HEK293 (cell line): ENCODE data around the gene DENND1A.

Experiments
- BCL6B ChIP-seq: fragments of 450-650 bp; formaldehyde crosslinking; IDR thresholded peaks from 2 replicates; pipeline ENCODE4 v1.5.1; 2017; ENCODE audit warnings: missing biosample characterization, missing genetic modification characterization
- CTCF ChIP-seq: fragments of 450-650 bp; formaldehyde crosslinking; IDR thresholded peaks from 2 replicates; pipeline ENCODE4 v1.5.1; 2016; ENCODE audit warnings: missing biosample characterization, missing genetic modification characterization
- FEZF1 ChIP-seq: fragments of 450-650 bp; formaldehyde crosslinking; IDR thresholded peaks from 2 replicates; pipeline ENCODE4 v1.5.1; 2016; ENCODE audit warnings: missing biosample characterization, missing genetic modification characterization
- INSM2 ChIP-seq: fragments of 450-650 bp; formaldehyde crosslinking; IDR thresholded peaks from 2 replicates; pipeline ENCODE4 v1.5.1; 2016; ENCODE audit warnings: missing biosample characterization, missing genetic modification characterization
- PATZ1 ChIP-seq: fragments of 450-650 bp; formaldehyde crosslinking; IDR thresholded peaks from 2 replicates; pipeline ENCODE4 v1.5.1; 2016; ENCODE audit warnings: missing biosample characterization, missing genetic modification characterization
- REST ChIP-seq: fragments of 450-650 bp; formaldehyde crosslinking; IDR thresholded peaks from 2 replicates; pipeline ENCODE4 v1.5.1; 2016; ENCODE audit warnings: missing biosample characterization, missing genetic modification characterization
- ZBTB26 ChIP-seq: fragments of 450-650 bp; formaldehyde crosslinking; optimal IDR thresholded peaks from 2 replicates; pipeline ENCODE3; 2016; ENCODE audit warnings: missing biosample characterization, mild to moderate bottlenecking, missing genetic modification characterization
- ZBTB6 ChIP-seq: fragments of 450-650 bp; formaldehyde crosslinking; IDR thresholded peaks from 2 replicates; pipeline ENCODE4 v1.5.1; 2017; ENCODE audit warnings: missing biosample characterization, missing genetic modification characterization
- ZNF174 ChIP-seq: fragments of 450-650 bp; formaldehyde crosslinking; IDR thresholded peaks from 2 replicates; pipeline ENCODE4 v1.5.0; 2017; ENCODE audit warnings: missing biosample characterization, mild to moderate bottlenecking, missing genetic modification characterization
- ZNF18 ChIP-seq: fragments of 450-650 bp; formaldehyde crosslinking; IDR thresholded peaks from 2 replicates; pipeline ENCODE4 v1.5.1; 2016; ENCODE audit warnings: missing biosample characterization, missing genetic modification characterization
- ZNF23 ChIP-seq: fragments of 450-650 bp; formaldehyde crosslinking; IDR thresholded peaks from 2 replicates; pipeline ENCODE4 v1.5.1; 2016; ENCODE audit warnings: missing biosample characterization, missing genetic modification characterization, borderline replicate concordance
- ZNF398 ChIP-seq: fragments of 450-650 bp; formaldehyde crosslinking; IDR thresholded peaks from 2 replicates; pipeline ENCODE4 v1.5.1; 2017; ENCODE audit warnings: missing biosample characterization, missing genetic modification characterization
- ZNF645 ChIP-seq: fragments of 450-650 bp; formaldehyde crosslinking; IDR thresholded peaks from 2 replicates; pipeline ENCODE4; 2016; ENCODE audit warnings: missing biosample characterization, missing genetic modification characterization
- ZNF76 ChIP-seq: fragments of 450-650 bp; formaldehyde crosslinking; IDR thresholded peaks from 2 replicates; pipeline ENCODE4; 2016; ENCODE audit warnings: low read depth, missing biosample characterization, missing genetic modification characterization, borderline replicate concordance

GRCh38 chr9:123349033-123349432 is 580.9 kb downstream of the DENND1A start:
- TF ChIP-seq ZNF645 (no peak), CTCF (tag by site-specific recombination) (no peak), REST (tag by site-specific recombination) (no peak), FEZF1 (tag by site-specific recombination) (no peak), ZNF398 (tag by site-specific recombination) (no peak), BCL6B (tag by site-specific recombination) (no peak), ZNF76 (tag by site-specific recombination) (no peak), ZBTB6 (no peak), PATZ1 (tag by site-specific recombination) (no peak), ZBTB26 (tag by site-specific recombination) (no peak), ZNF23 (tag by site-specific recombination) (no peak), ZNF18 (tag by site-specific recombination) (no peak), INSM2 (tag by site-specific recombination) (no peak), ZNF174 (no peak)
